Osteocyte (in vitro differentiated cells): ENCODE results near the gene FOXA3. TPM values are rescaled to one million over a fixed set of nuclear protein-coding genes. Genes with fewer than 3 reads are reported as not detected.

Source experiments
- DNase-seq: peaks from one replicate; pipeline ENCODE4 v3.0.0; 2021; ENCODE audit warnings: mixed read lengths; ENCODE audit not compliant: unreplicated experiment; ENCODE audit errors: extremely low spot score
- H3K27ac Mint-ChIP-seq: one replicate; pipeline ENCODE4 v1.8.0; 2021; ENCODE audit warnings: mild to moderate bottlenecking, mixed read lengths; ENCODE audit not compliant: unreplicated experiment
- H3K27me3 Mint-ChIP-seq: one replicate; pipeline ENCODE4 v1.8.0; 2021; ENCODE audit warnings: mixed read lengths; ENCODE audit not compliant: unreplicated experiment
- H3K36me3 Mint-ChIP-seq: one replicate; pipeline ENCODE4 v1.8.0; 2021; ENCODE audit warnings: mixed read lengths; ENCODE audit not compliant: unreplicated experiment
- H3K4me1 Mint-ChIP-seq: one replicate; pipeline ENCODE4 v1.8.0; 2021; ENCODE audit warnings: mixed read lengths; ENCODE audit not compliant: unreplicated experiment
- H3K4me3 Mint-ChIP-seq: one replicate; pipeline ENCODE4 v1.8.0; 2021; ENCODE audit warnings: mild to moderate bottlenecking, moderate library complexity, mixed read lengths; ENCODE audit not compliant: unreplicated experiment
- H3K9me3 Mint-ChIP-seq: one replicate; pipeline ENCODE4 v1.8.0; 2021; ENCODE audit warnings: mixed read lengths; ENCODE audit not compliant: unreplicated experiment
- total RNA-seq: library from RNA; stranded (reverse); gene quantifications from 2 replicates; pipeline ENCODE4 v1.2.1, GENCODE V29; 2021
- TF ChIP-seq, protein P1 (sequence below): fragments of 200-600 bp; sonication (generic); IDR thresholded peaks from 2 replicates; pipeline ENCODE4 v1.5.0; 2021; ENCODE audit warnings: antibody characterized with exemption, mild to moderate bottlenecking, moderate library complexity

FOXA3 gene
- total RNA-seq, 1 donor from 2014 or later: not detected

DNA sequence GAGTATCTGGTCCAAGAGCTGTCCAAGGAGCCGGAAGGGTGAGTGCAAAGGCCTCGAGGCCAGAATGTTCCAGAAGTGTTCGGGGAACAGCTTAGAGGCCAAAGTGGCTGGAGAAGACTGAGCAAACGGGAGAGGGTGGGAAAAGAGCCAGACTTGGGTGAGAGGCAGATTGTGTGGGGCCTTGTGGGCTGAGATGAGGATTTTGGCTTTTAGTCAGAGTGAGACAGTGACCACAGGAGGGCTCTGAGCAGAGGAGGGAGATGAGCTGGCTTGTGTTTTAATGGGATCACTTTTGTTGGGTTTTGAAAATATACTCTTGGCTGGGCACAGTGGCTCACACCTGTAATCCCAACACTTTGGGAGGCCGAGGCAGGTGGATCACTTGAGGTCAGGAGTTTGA is 44.8 kb downstream of the FOXA3 start:
- DNase-seq: no peak
- TF ChIP-seq, protein P1, sequence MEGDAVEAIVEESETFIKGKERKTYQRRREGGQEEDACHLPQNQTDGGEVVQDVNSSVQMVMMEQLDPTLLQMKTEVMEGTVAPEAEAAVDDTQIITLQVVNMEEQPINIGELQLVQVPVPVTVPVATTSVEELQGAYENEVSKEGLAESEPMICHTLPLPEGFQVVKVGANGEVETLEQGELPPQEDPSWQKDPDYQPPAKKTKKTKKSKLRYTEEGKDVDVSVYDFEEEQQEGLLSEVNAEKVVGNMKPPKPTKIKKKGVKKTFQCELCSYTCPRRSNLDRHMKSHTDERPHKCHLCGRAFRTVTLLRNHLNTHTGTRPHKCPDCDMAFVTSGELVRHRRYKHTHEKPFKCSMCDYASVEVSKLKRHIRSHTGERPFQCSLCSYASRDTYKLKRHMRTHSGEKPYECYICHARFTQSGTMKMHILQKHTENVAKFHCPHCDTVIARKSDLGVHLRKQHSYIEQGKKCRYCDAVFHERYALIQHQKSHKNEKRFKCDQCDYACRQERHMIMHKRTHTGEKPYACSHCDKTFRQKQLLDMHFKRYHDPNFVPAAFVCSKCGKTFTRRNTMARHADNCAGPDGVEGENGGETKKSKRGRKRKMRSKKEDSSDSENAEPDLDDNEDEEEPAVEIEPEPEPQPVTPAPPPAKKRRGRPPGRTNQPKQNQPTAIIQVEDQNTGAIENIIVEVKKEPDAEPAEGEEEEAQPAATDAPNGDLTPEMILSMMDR: no peak

DNA sequence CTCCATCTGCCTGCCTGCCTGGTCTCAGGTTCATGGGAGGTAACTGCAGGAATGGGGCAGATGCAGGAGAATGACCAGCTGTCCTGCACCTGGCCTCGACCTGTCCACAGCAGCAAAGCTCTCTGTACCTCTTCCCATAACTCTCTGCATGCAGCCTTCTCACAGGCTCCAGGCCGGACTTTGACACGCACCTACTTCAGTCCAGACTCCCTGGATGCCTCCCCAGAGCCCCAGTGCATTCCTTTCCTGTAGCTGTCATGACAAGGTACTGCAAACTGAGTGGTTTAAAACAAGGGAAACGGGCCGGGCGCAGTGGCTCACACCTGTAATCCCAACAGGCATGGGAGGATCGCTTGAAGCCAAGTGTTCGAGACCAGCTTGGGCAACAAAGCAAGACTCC is 47.2 kb downstream of the FOXA3 start:
- H3K4me1 Mint-ChIP-seq: no peaks in the 10 kb centered on the region
- no peak overlapping the region for H3K4me3 Mint-ChIP-seq
- DNase-seq: no peak
- TF ChIP-seq, protein P1: no peak
- no peak overlapping the region for H3K27ac Mint-ChIP-seq
- H3K9me3 Mint-ChIP-seq: no peaks in the 10 kb centered on the region
- H3K27me3 Mint-ChIP-seq: peaks cover 11% of the 10 kb centered on the region
- no peaks in the 10 kb centered on the region for H3K36me3 Mint-ChIP-seq

More for the DNA sequence above, 44.8 kb downstream of the FOXA3 start:
- Mint-ChIP-seq H3K4me3 (no peak overlapping the region), H3K27me3 (peaks cover 10% of the 10 kb centered on the region), H3K4me1 (no peaks in the 10 kb centered on the region), H3K27ac (no peak overlapping the region), H3K36me3 (no peaks in the 10 kb centered on the region), H3K9me3 (no peaks in the 10 kb centered on the region)

DNA sequence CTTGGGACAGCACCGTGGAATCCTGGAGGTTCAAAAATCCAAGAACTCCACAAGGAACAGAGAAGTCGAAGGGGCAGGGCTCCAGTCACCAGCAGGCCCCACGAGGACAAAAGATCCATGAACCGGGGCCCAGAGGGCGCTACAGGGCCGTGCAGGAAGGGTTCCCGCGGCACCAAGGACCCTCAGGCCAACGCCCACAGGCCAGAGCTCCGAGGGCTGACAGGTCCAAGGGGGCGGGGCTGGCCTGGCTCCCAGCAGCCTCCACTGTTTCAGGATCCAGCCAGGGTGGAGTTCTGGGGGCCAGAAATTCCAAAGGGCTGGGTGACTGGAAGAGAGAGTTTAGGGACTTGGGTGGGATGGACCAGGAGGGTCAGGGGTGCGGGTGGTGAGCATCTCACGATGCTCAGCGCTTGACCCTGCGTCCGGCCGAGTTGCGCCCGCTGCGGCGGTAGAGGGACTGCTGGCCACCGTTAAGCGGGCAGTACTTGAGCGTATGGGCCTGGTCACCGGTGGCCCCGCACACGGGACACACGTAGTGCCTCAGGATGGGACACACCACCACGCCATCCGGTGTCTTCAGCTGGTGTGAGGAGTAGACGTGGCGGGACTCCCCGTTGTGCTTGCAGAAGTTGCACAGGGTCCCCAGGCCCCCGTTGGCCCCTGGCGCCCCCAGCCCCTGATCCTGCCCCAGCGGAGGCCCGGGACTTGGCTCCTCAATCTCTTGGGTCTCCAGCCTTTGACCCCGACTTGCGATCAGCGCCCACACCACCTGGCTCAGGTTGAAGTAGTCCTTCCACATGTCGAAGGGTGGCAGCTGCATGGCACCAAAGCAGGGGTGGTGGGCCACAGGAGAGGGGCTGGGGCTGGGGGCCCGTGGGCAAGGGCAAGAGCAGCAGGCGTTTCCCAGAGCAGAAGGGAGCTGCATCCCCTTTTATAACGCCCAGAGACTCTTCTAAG is 50.0 kb downstream of the FOXA3 start, which contains the start of gene NANOS2:
Gene NANOS2, minus strand, starts transcription at position 905 of the 957 bp plus-strand sequence. Its CDS starts 85 bp downstream, at position 820.
- no peak within 1 kb of the TSS for H3K4me3 Mint-ChIP-seq
- TF ChIP-seq, protein P1: no peak
- no peaks in the 10 kb centered on the region for H3K9me3 Mint-ChIP-seq
- no peak within 1 kb of the TSS for H3K27ac Mint-ChIP-seq
- H3K4me1 Mint-ChIP-seq: no peaks in the 10 kb centered on the region
- no peak for DNase-seq
- no peaks in the 10 kb centered on the region for H3K36me3 Mint-ChIP-seq
- H3K27me3 Mint-ChIP-seq: peaks cover 20% of the 10 kb centered on the region

DNA sequence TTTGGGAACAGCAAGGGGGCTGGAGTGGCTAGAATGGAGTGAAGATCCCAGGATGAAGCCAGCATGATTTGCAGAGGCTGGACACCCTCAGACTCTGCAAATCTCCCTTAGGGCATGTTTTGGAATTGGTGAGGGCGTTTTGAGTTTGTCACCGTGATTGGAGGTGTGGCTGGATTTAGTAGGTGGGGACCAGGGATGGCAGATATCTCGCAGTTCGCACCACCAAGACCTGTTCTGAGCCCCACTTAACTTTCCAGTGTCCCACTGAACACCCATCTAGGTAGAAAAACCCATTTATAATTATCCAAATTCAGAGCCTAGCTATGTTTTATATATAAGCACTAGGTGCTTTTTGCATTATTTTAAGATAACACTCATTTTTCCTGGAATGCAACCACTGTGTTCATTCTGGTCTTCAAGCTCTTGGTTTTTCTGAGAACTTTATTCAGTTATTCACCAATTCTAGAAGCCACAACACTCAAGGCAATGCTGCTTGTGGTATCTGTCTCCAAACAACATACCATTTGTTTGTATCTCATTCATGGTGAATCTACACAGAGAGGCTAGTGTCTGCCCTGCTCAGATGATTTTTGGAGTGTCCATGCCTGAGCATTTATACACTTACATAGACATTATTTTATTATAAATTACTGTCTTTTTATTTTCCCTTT is 53.4 kb downstream of the FOXA3 start:
- Mint-ChIP-seq H3K27ac (no peak overlapping the region), H3K9me3 (no peaks in the 10 kb centered on the region), H3K4me1 (no peaks in the 10 kb centered on the region), H3K36me3 (no peaks in the 10 kb centered on the region), H3K4me3 (no peak overlapping the region), H3K27me3 (peaks cover 30% of the 10 kb centered on the region)
- TF ChIP-seq, protein P1: no peak
- DNase-seq: no peak

DNA sequence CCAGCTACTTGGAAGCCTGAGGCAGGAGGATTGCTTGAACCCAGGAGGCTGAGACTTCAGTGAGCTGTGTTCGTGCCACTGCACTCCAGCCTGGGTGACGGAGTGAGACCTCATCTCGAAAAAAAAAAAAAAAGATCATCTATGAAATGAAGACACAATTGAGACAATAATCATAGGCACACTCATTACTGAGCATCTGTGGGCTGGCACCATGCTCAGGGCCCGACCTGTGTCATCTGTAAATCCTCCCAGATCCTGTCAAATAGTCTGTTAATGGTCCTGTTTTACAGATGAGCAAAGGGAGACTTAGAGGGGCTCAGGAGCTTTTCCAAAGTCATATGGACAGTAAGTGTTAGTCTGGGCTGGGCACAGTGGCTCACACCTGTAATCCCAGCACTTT is 54.6 kb downstream of the FOXA3 start:
- TF ChIP-seq, protein P1: no peak
- H3K4me1 Mint-ChIP-seq: no peaks in the 10 kb centered on the region
- H3K27me3 Mint-ChIP-seq: peaks cover 30% of the 10 kb centered on the region
- no peaks in the 10 kb centered on the region for H3K9me3 Mint-ChIP-seq
- no peak for DNase-seq
- no peak overlapping the region for H3K27ac Mint-ChIP-seq
- no peak overlapping the region for H3K4me3 Mint-ChIP-seq
- H3K36me3 Mint-ChIP-seq: no peaks in the 10 kb centered on the region
